ENCODE data around the gene ECHDC3. TPM values are rescaled to one million over a fixed set of nuclear protein-coding genes. Genes with fewer than 3 reads are reported as not detected.

ECHDC3 gene
- total and polyA plus RNA-seq, 2 of the 13 experiments (the other 11 are each of a cell fraction or from before 2014, with no cell fraction given), result not detected

DNA sequence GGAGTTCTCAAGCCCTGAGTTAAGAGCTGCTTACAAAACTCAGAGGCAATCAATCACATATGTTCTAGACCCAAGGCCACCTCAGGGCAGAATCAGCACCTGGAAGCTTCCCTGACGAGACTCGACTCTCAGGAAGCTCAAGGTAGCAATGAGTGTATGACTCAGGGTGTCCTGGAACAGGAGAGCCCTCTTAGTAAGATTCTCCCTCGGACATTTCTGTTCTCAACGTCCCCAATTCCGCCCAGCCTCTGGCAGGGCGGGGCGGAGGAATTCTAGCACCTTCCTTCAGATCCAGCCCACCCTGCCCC, 41.3 kb downstream of the ECHDC3 start:
- in situ Hi-C loops (cut with HindIII; ENCODE audit: extremely low pct_ligation_motif_present, low pct_unique_long_range_greater_than_20kb) (no loop called here), intact Hi-C loops (cut with micrococcal nuclease; ENCODE audit: unreplicated experiment) (loop anchor here (1.0 kb wide), 1 partner anchor 203 kb away; no protein-coding TSS in a partner anchor)
- Histone ChIP-seq H3K4me1 (ENCODE audit: insufficient read depth, low read length) (peaks cover 13% of the 10 kb centered on the region), H3K27me3 (ENCODE audit: control insufficient read depth in 1 of 2, insufficient read depth in 2 of 2, low read length in 2 of 2) (peaks cover 0 to 19% of the 10 kb centered on the region in 2 experiments; a peak in 3 of 5 replicates), H3K27ac (ENCODE audit: extremely low read length, insufficient read depth, low read length) (no peak overlapping the region), H3K36me3 (replicated peaks in 1 of 2; ENCODE audit: control insufficient read depth in 1 of 2, insufficient read depth in 2 of 2, low read length in 2 of 2) (no peaks in the 10 kb centered on the region), H3K9ac (ENCODE audit: insufficient read depth, low read depth, low read length) (no peak overlapping the region), H3K4me3 (replicated peaks in 1 of 3; ENCODE audit: insufficient read depth in 1 of 3, low read depth in 2 of 3, low read length in 3 of 3) (peak overlapping the region in 1 of 3 experiments; percentile 4; a peak in 1 of 6 replicates), H3K4me2 (ENCODE audit: low read depth, low read length) (peak overlapping the region; percentile 58; the same call in 1 of the 2 replicates), H3K9me3 (ENCODE audit: low read length) (no peaks in the 10 kb centered on the region), H4K20me1 (ENCODE audit: insufficient read depth, low read length) (no peaks in the 10 kb centered on the region), H2AFZ (ENCODE audit: low read length) (no peak overlapping the region), H3K79me2 (ENCODE audit: insufficient read depth, low read length) (no peaks in the 10 kb centered on the region)
- ChIA-PET CTCF (ENCODE audit: low intra/inter-chr PET ratio, low total read pairs) (interaction anchor here (1.1 to 2.0 kb wide), 2 partner anchors 36 to 203 kb away, joined by 4 to 21 read pairs; no protein-coding TSS in a partner anchor), POLR2A (interaction anchor here (0.6 to 2.1 kb wide), 3 partner anchors 10 to 203 kb away, joined by 4 to 8 read pairs (median 8); no protein-coding TSS in a partner anchor)
- WGBS (ENCODE audit: low lambda C conversion rate), result 50% methylated on average over 7 of the region's 7 CpGs
- no peak for TF ChIP-seq ETV6 (CRISPR knock-in tag; conservative IDR thresholded peaks at IDR 0.05)
- BruUV-seq (replicated peaks), result no TSS peak
- ATAC-seq (no peak; the same call in 1 of the 3 replicates), DNase-seq (ENCODE audit: low spot score) (no peak), FAIRE-seq (no peak)

DNA sequence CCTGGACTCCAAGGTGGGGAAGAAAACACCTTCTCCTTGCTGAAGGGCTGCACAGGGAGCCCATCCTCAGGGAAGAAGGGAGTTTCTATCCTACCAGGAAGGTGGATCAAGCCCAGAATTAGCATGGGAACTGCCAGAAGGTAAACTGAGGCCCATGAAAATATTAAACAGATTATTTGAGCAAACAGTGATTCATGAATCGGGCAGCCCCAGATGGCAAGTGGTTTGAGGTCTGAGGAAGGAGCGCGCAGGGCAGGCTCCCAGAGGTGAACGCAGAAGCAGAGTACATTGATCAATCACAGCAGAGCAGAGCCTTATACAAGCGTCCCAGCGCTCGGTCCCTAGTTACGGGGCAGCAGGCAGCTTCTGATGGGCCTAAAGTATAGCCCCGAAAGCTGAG, 45.2 kb downstream of the ECHDC3 start:
- CTCF ChIA-PET (ENCODE audit: low intra/inter-chr PET ratio, low total read pairs), result no interaction called here
- TF ChIP-seq, protein P1, sequence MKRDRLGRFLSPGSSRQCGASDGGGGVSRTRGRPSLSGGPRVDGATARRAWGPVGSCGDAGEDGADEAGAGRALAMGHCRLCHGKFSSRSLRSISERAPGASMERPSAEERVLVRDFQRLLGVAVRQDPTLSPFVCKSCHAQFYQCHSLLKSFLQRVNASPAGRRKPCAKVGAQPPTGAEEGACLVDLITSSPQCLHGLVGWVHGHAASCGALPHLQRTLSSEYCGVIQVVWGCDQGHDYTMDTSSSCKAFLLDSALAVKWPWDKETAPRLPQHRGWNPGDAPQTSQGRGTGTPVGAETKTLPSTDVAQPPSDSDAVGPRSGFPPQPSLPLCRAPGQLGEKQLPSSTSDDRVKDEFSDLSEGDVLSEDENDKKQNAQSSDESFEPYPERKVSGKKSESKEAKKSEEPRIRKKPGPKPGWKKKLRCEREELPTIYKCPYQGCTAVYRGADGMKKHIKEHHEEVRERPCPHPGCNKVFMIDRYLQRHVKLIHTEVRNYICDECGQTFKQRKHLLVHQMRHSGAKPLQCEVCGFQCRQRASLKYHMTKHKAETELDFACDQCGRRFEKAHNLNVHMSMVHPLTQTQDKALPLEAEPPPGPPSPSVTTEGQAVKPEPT (CRISPR knock-in tag; IDR thresholded peaks at IDR 0.05; ENCODE audit: low read depth), result no peak
- TF ChIP-seq KDM6A (CRISPR knock-in tag; IDR thresholded peaks at IDR 0.05; ENCODE audit: low read depth), result no peak
- TF ChIP-seq HNF4A (CRISPR knock-in tag; IDR thresholded peaks at IDR 0.05), result no peak
- TF ChIP-seq, protein P2, sequence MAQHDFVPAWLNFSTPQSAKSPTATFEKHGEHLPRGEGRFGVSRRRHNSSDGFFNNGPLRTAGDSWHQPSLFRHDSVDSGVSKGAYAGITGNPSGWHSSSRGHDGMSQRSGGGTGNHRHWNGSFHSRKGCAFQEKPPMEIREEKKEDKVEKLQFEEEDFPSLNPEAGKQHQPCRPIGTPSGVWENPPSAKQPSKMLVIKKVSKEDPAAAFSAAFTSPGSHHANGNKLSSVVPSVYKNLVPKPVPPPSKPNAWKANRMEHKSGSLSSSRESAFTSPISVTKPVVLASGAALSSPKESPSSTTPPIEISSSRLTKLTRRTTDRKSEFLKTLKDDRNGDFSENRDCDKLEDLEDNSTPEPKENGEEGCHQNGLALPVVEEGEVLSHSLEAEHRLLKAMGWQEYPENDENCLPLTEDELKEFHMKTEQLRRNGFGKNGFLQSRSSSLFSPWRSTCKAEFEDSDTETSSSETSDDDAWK (CRISPR knock-in tag; IDR thresholded peaks at IDR 0.05), result no peak
- TF ChIP-seq GTF2F1 (IDR thresholded peaks at IDR 0.05; ENCODE audit: low read length), result no peak
- TF ChIP-seq ZNF614 (CRISPR knock-in tag; IDR thresholded peaks at IDR 0.05; ENCODE audit: borderline replicate concordance), result no peak
- TF ChIP-seq SMC3 (IDR thresholded peaks at IDR 0.05; ENCODE audit: low read length), result no peak
- no peak for TF ChIP-seq RBM22 (optimal IDR thresholded peaks at IDR 0.05; ENCODE audit: low read length)
- TF ChIP-seq, protein P3, sequence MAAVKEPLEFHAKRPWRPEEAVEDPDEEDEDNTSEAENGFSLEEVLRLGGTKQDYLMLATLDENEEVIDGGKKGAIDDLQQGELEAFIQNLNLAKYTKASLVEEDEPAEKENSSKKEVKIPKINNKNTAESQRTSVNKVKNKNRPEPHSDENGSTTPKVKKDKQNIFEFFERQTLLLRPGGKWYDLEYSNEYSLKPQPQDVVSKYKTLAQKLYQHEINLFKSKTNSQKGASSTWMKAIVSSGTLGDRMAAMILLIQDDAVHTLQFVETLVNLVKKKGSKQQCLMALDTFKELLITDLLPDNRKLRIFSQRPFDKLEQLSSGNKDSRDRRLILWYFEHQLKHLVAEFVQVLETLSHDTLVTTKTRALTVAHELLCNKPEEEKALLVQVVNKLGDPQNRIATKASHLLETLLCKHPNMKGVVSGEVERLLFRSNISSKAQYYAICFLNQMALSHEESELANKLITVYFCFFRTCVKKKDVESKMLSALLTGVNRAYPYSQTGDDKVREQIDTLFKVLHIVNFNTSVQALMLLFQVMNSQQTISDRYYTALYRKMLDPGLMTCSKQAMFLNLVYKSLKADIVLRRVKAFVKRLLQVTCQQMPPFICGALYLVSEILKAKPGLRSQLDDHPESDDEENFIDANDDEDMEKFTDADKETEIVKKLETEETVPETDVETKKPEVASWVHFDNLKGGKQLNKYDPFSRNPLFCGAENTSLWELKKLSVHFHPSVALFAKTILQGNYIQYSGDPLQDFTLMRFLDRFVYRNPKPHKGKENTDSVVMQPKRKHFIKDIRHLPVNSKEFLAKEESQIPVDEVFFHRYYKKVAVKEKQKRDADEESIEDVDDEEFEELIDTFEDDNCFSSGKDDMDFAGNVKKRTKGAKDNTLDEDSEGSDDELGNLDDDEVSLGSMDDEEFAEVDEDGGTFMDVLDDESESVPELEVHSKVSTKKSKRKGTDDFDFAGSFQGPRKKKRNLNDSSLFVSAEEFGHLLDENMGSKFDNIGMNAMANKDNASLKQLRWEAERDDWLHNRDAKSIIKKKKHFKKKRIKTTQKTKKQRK (IDR thresholded peaks at IDR 0.05; ENCODE audit: low read length), result no peak
- no peak for TF ChIP-seq ZNF567 (CRISPR knock-in tag; IDR thresholded peaks at IDR 0.05; ENCODE audit: borderline replicate concordance)

More for the DNA sequence above, 45.2 kb downstream of the ECHDC3 start:
- Histone ChIP-seq H3K27ac (ENCODE audit: extremely low read length, insufficient read depth, low read length) (no peak overlapping the region), H2AFZ (ENCODE audit: low read length) (no peak overlapping the region), H3K79me2 (ENCODE audit: insufficient read depth, low read length) (no peaks in the 10 kb centered on the region), H3K27me3 (ENCODE audit: control insufficient read depth in 1 of 2, insufficient read depth in 2 of 2, low read length in 2 of 2) (peaks cover 0 to 27% of the 10 kb centered on the region in 2 experiments; a peak in 3 of 5 replicates), H3K9ac (ENCODE audit: insufficient read depth, low read depth, low read length) (no peak overlapping the region), H4K20me1 (ENCODE audit: insufficient read depth, low read length) (no peaks in the 10 kb centered on the region), H3K9me3 (ENCODE audit: low read length) (no peaks in the 10 kb centered on the region), H3K4me2 (ENCODE audit: low read depth, low read length) (no peak overlapping the region), H3K4me3 (replicated peaks in 1 of 3; ENCODE audit: insufficient read depth in 1 of 3, low read depth in 2 of 3, low read length in 3 of 3) (no peak overlapping the region), H3K4me1 (ENCODE audit: insufficient read depth, low read length) (peaks cover 12% of the 10 kb centered on the region), H3K36me3 (replicated peaks in 1 of 2; ENCODE audit: control insufficient read depth in 1 of 2, insufficient read depth in 2 of 2, low read length in 2 of 2) (no peaks in the 10 kb centered on the region)
- ATAC-seq (no peak), DNase-seq (ENCODE audit: low spot score) (no peak), FAIRE-seq (no peak)
- no TSS peak for BruUV-seq (replicated peaks)
- in situ Hi-C loops (cut with HindIII; ENCODE audit: extremely low pct_ligation_motif_present, low pct_unique_long_range_greater_than_20kb) (no loop called here), intact Hi-C loops (cut with micrococcal nuclease; ENCODE audit: unreplicated experiment) (no loop called here)
- WGBS (ENCODE audit: low lambda C conversion rate), result 59% methylated on average over 5 of the region's 9 CpGs
- POLR2A ChIA-PET, result no interaction called here

All from HepG2 (cell line).